Endodermal cell (in vitro differentiated cells): ENCODE measurements around the gene NCBP1. TPM values are rescaled to one million over a fixed set of nuclear protein-coding genes. Genes with fewer than 3 reads are reported as not detected.
"Not testable (repeated sequence)": the region's sequence is repeated elsewhere in the genome, so short reads cannot be mapped to it uniquely, and the experiment has no call there.

ENCODE experiments used
- DNase-seq: peaks from one replicate; pipeline ENCODE4 v3.0.0-alpha.2; 2017
- H3K27ac ChIP-seq: 2 replicates; pipeline ENCODE4 v1.5.1; 2013; ENCODE audit warnings: mild to moderate bottlenecking, low read depth, low read length, moderate library complexity
- H3K27me3 ChIP-seq: 2 replicates; pipeline ENCODE4 v1.6.1; 2013; ENCODE audit warnings: mild to moderate bottlenecking, low read length, moderate library complexity; ENCODE audit not compliant: insufficient read depth, control insufficient read depth, poor library complexity, severe bottlenecking
- H3K36me3 ChIP-seq: 2 replicates; pipeline ENCODE4 v1.7.0; 2013; ENCODE audit warnings: mild to moderate bottlenecking, low read length, moderate library complexity; ENCODE audit not compliant: control insufficient read depth, insufficient read depth
- H3K4me1 ChIP-seq: one replicate; pipeline ENCODE4 v1.7.0; 2013; ENCODE audit warnings: low read length; ENCODE audit not compliant: control insufficient read depth, insufficient read depth
- H3K4me3 ChIP-seq: 2 replicates; pipeline ENCODE4 v1.5.1; 2013; ENCODE audit warnings: mild to moderate bottlenecking, low read length, moderate library complexity
- H3K9ac ChIP-seq: 2 replicates; pipeline ENCODE4 v1.6.1; 2013; ENCODE audit warnings: mild to moderate bottlenecking, low read length, moderate library complexity; ENCODE audit not compliant: poor library complexity, severe bottlenecking; ENCODE audit errors: extremely low read depth
- H3K9me3 ChIP-seq: 2 replicates; pipeline ENCODE4 v1.6.1; 2013; ENCODE audit warnings: mild to moderate bottlenecking, low read length, moderate library complexity; ENCODE audit not compliant: control insufficient read depth
- H3K27ac Mint-ChIP-seq: 2 replicates; pipeline ENCODE4 v1.8.0; 2020; ENCODE audit warnings: mixed read lengths
- H3K27me3 Mint-ChIP-seq: 2 replicates; pipeline ENCODE4 v1.8.0; 2021; ENCODE audit warnings: mild to moderate bottlenecking, mixed read lengths; ENCODE audit not compliant: insufficient read depth
- H3K36me3 Mint-ChIP-seq: 2 replicates; pipeline ENCODE4 v1.8.0; 2020; ENCODE audit warnings: low read depth, mixed read lengths
- H3K4me1 Mint-ChIP-seq: 2 replicates; pipeline ENCODE4 v1.8.0; 2020; ENCODE audit warnings: mixed read lengths
- H3K4me3 Mint-ChIP-seq: 2 replicates; pipeline ENCODE4 v1.8.0; 2020; ENCODE audit warnings: mild to moderate bottlenecking, moderate library complexity, mixed read lengths
- H3K9me3 Mint-ChIP-seq: 2 replicates; pipeline ENCODE4 v1.8.0; 2020; ENCODE audit warnings: mild to moderate bottlenecking, mixed read lengths
- CTCF ChIP-seq: fragments of 200-600 bp; sonication (generic); conservative IDR thresholded peaks from 2 replicates; pipeline ENCODE4 v1.5.0; 2021; ENCODE audit warnings: antibody characterized with exemption, mild to moderate bottlenecking
- WGBS, 2 experiments: methylation state at CpG; one replicate each; pipeline versions ENCODE4 v1.1.5 to v1.1.7; 2013; ENCODE audit warnings: missing lambda C conversion rate in 2 of 2, mixed read lengths in 1 of 2; ENCODE audit not compliant: insufficient coverage in 1 of 2, insufficient read length in 1 of 2; 5-methylcytosine and 5-hydroxymethylcytosine counted together
- total RNA-seq, 2 donors: library from RNA; stranded (reverse); fragmentation: NEBNext Ultra II Directional in 1 of 2; extraction: Animal tissue kit (Norgen Biotek cat#: 25700) in 1 of 2; gene quantifications; 2 replicates in 1 of 2; 3 replicates in 1 of 2; pipeline ENCODE4 v1.2.1, GENCODE V29; 2021

Gene NCBP1
- total RNA-seq, 2 donors from 2014 or later: 47.0 to 51.7 TPM

- Histone ChIP-seq H3K4me3 (no peak overlapping the region), H3K9ac (no peak overlapping the region), H3K4me1 (no peaks in the 10 kb centered on the region), H3K27ac (no peak overlapping the region), H3K36me3 (peaks cover 68% of the 10 kb centered on the region), H3K27me3 (no peaks in the 10 kb centered on the region), H3K9me3 (peaks cover 31% of the 10 kb centered on the region)
- TF ChIP-seq CTCF: no peak
- DNase-seq: no peak
- Mint-ChIP-seq H3K4me3 (no peak overlapping the region), H3K27me3 (no peaks in the 10 kb centered on the region), H3K27ac (no peak overlapping the region), H3K9me3 (peaks cover 32% of the 10 kb centered on the region), H3K4me1 (peaks cover 5% of the 10 kb centered on the region), H3K36me3 (peaks cover 75% of the 10 kb centered on the region)
- 91 to 100% methylated on average over 1 of the region's 1 CpG for whole genome bisulfite sequencing, 2 experiments
Measured at GRCh38 chr9:97617939-97618416, 15.6 kb upstream of the NCBP1 start.

- Mint-ChIP-seq H3K9me3 (peaks cover 44% of the 10 kb centered on the region), H3K36me3 (peaks cover 80% of the 10 kb centered on the region)
- WGBS, 2 experiments: 100% methylated on average over 2 of the region's 2 CpGs; no CpG with 5 or more reads in 1 of the 2 experiments
- H3K27me3 Mint-ChIP-seq, H3K27me3 ChIP-seq, H3K4me1 Mint-ChIP-seq, H3K27ac Mint-ChIP-seq, DNase-seq, H3K27ac ChIP-seq, H3K4me3 ChIP-seq, H3K9ac ChIP-seq, H3K4me1 ChIP-seq, H3K4me3 Mint-ChIP-seq: not testable (repeated sequence)
- peaks cover 84% of the 10 kb centered on the region for H3K36me3 ChIP-seq
- H3K9me3 ChIP-seq: peaks cover 47% of the 10 kb centered on the region
Measured at GRCh38 chr9:97620063-97620462, 13.6 kb upstream of the NCBP1 start.

- not testable (repeated sequence) for H3K4me3 ChIP-seq, H3K4me1 Mint-ChIP-seq, H3K4me1 ChIP-seq, H3K4me3 Mint-ChIP-seq, H3K9ac ChIP-seq, H3K27ac ChIP-seq, H3K27me3 Mint-ChIP-seq, H3K27ac Mint-ChIP-seq, DNase-seq, H3K27me3 ChIP-seq
- Mint-ChIP-seq H3K36me3 (peaks cover 85% of the 10 kb centered on the region), H3K9me3 (peaks cover 44% of the 10 kb centered on the region)
- Histone ChIP-seq H3K36me3 (peaks cover 89% of the 10 kb centered on the region), H3K9me3 (peaks cover 47% of the 10 kb centered on the region)
- WGBS, 2 experiments: 91 to 95% methylated on average over 5 of the region's 5 CpGs
Measured at GRCh38 chr9:97622483-97622882, 11.1 kb upstream of the NCBP1 start.

GRCh38 chr9:97623946-97624345, 9.7 kb upstream of the NCBP1 start:
- H3K27me3 ChIP-seq: no peaks in the 10 kb centered on the region
- H3K27ac Mint-ChIP-seq: no peak overlapping the region
- no peaks in the 10 kb centered on the region for H3K4me1 ChIP-seq
- DNase-seq: no peak
- WGBS, 2 experiments: 100% methylated on average over 1 of the region's 1 CpG
- H3K4me3 Mint-ChIP-seq: no peak overlapping the region
- no peaks in the 10 kb centered on the region for H3K27me3 Mint-ChIP-seq
- TF ChIP-seq CTCF: no peak
- H3K4me1 Mint-ChIP-seq: peaks cover 5% of the 10 kb centered on the region
- H3K27ac ChIP-seq: no peak overlapping the region
- peaks cover 44% of the 10 kb centered on the region for H3K9me3 Mint-ChIP-seq
- peaks cover 71% of the 10 kb centered on the region for H3K36me3 Mint-ChIP-seq
- H3K36me3 ChIP-seq: peaks cover 76% of the 10 kb centered on the region
- H3K4me3 ChIP-seq: no peak overlapping the region
- H3K9me3 ChIP-seq: peaks cover 47% of the 10 kb centered on the region
- no peak overlapping the region for H3K9ac ChIP-seq
